ENCODE measurements around the gene RYR2. TPM values are rescaled to one million over a fixed set of nuclear protein-coding genes. Genes with fewer than 3 reads are reported as not detected.

RYR2 gene
- total RNA-seq: not detected in 2 replicates

DNA sequence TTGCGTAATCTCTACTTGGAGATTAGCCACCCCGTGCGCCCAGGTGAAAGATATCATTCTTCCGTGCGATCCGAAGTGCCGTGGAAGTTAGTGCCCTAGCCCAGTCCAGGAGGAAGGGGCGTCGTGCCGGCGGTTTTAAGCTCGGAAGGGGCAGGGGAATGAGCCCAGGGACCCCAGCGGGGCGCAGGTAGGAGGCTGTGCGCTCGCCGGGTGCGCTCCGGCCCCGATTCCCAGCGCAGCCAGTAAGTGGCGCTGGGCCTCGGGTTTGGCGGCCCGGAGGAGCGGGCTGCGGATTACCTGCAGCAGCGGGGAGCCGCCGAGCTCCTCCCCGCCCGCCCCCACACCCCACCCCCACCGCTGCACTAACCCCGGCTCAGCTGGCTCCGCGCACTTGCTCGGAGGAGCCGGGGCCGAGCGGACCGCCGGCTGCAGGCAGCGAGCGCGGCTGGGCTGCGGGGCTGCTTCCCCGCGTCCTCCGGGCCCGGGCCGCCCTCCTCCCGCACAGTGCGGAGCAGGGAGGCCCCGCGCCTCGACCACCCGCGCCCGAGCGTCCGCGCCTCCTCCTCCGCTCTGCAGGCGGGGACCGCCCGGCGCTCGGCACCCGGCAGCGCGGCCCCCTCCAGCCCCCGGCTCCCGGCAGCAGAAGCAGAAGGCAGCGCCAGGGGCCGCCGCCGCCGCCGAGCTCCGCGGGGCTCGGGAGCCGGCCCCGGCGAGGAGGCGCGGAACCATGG, at the start of gene RYR2:
Gene RYR2, plus strand, starts transcription at position 390 of the 731 bp plus-strand sequence. Its CDS starts 338 bp downstream, at position 728.

DNA sequence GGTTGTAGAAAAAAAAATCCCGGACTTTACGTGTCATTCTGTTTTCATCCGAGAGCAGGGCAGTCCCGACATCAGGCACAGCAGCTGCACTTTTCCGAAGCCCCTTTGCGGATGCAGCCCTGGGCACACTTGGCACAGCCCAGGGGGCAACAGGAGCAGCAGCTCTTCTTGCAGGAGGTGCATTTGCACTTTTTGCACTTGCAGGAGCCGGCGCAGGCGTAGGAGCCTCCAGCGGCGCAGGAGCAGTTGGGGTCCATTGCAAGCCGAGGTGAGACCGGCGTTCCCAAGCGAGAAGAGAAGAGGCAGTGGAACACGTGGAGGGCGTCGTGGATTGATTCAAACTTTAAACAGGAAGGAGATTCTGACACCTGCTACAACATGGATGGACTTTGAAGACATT, 37.9 kb upstream of the RYR2 start, which contains the start of gene MT1HL1:
Gene MT1HL1, minus strand, starts transcription at position 326 of the 400 bp plus-strand sequence. Its CDS starts 69 bp downstream, at position 257.

Small RNAs within 50 kb of the gene (small RNA-seq; reads per million reads assigned to genes)
- not detected for gene MIR4428
- gene RF00402: not detected

Other genes starting within 250 kb of the RYR2 start
- gene MTR, start 246.9 kb upstream of the RYR2 start, total RNA-seq: 38.7 and 39.4 TPM in 2 replicates
- not detected in 2 replicates for gene MT1HL1, start 37.7 kb upstream of the RYR2 start, total RNA-seq

Data from hair follicle dermal papilla cell (primary cell).